WTC11 (cell line): ENCODE data around the gene SSH2. TPM values are rescaled to one million over a fixed set of nuclear protein-coding genes. Genes with fewer than 3 reads are reported as not detected.

Experiments used
- ATAC-seq: fragments of 200-7000 bp; cut with Tn5 transposase; 2 replicates; pipeline ENCODE4 v1.10.0; 2021; ENCODE audit warnings: mild to moderate bottlenecking, moderate library complexity
- CTCF ChIA-PET: fragments of 300-600 bp; sonication (Branson Sonifier 250); formaldehyde crosslinking; loops from one replicate; lab custom pipeline; 2021; ENCODE audit warnings: antibody characterized with exemption; lab: Charles Lee
- POLR2A ChIA-PET: fragments of 350-600 bp; sonication (Branson Sonifier 250); formaldehyde crosslinking; loops from one replicate; lab custom pipeline; 2021; ENCODE audit warnings: antibody characterized with exemption; lab: Charles Lee
- DNase-seq: peaks from one replicate; pipeline ENCODE4 v3.0.0; 2021; ENCODE audit warnings: low spot score
- H3K27ac Mint-ChIP-seq: 2 replicates; pipeline ENCODE4 v1.8.0; 2021; ENCODE audit warnings: mixed read lengths
- H3K27me3 Mint-ChIP-seq: 2 replicates; pipeline ENCODE4 v1.8.0; 2021; ENCODE audit warnings: low read depth, mild to moderate bottlenecking, moderate library complexity, mixed read lengths
- H3K36me3 Mint-ChIP-seq: 2 replicates; pipeline ENCODE4 v1.8.0; 2021; ENCODE audit warnings: mixed read lengths
- H3K4me1 Mint-ChIP-seq: 2 replicates; pipeline ENCODE4 v1.8.0; 2022; ENCODE audit warnings: mixed read lengths
- H3K4me3 Mint-ChIP-seq: 2 replicates; pipeline ENCODE4 v1.8.0; 2021; ENCODE audit warnings: mild to moderate bottlenecking, moderate library complexity, mixed read lengths
- H3K9me3 Mint-ChIP-seq: 2 replicates; pipeline ENCODE4 v1.8.0; 2021; ENCODE audit warnings: mixed read lengths
- CREB1 ChIP-seq: sonication (generic); formaldehyde crosslinking; IDR thresholded peaks from 2 replicates; pipeline ENCODE4 v1.8.0; 2023; ENCODE audit warnings: mild to moderate bottlenecking, missing genetic modification reagents
- ETV6 ChIP-seq: sonication (generic); formaldehyde crosslinking; IDR thresholded peaks from 2 replicates; pipeline ENCODE4 v1.8.1; 2022; ENCODE audit warnings: mild to moderate bottlenecking, missing genetic modification reagents
- FOXJ3 ChIP-seq: sonication (generic); formaldehyde crosslinking; IDR thresholded peaks from 2 replicates; pipeline ENCODE4 v1.9.0; 2021; ENCODE audit warnings: missing genetic modification reagents, mild to moderate bottlenecking, borderline replicate concordance
- JAZF1 ChIP-seq: fragments of 250-450 bp; sonication (Bioruptor Pico); IDR thresholded peaks from 2 replicates; pipeline ENCODE4 v1.9.0; 2021; ENCODE audit warnings: moderate library complexity, mild to moderate bottlenecking, inconsistent platforms
- TEAD1 ChIP-seq: sonication (generic); formaldehyde crosslinking; IDR thresholded peaks from 2 replicates; pipeline ENCODE4 v1.8.0; 2022; ENCODE audit warnings: mild to moderate bottlenecking, missing genetic modification reagents
- TP53 ChIP-seq: sonication (generic); formaldehyde crosslinking; IDR thresholded peaks from 2 replicates; pipeline ENCODE4 v1.8.1; 2023; ENCODE audit warnings: mild to moderate bottlenecking, missing genetic modification reagents
- ZNF263 ChIP-seq: sonication (generic); formaldehyde crosslinking; IDR thresholded peaks from 2 replicates; pipeline ENCODE4 v1.8.1; 2022; ENCODE audit warnings: low read depth, mild to moderate bottlenecking, moderate library complexity, missing genetic modification reagents
- ZNF416 ChIP-seq: fragments of 250-450 bp; sonication (Bioruptor Pico); IDR thresholded peaks from 2 replicates; pipeline ENCODE4 v1.9.0; 2021; ENCODE audit warnings: mild to moderate bottlenecking, inconsistent platforms
- total RNA-seq: library from RNA; stranded (reverse); gene quantifications from 3 replicates; pipeline ENCODE4 v1.2.3, GENCODE V29; 2021
- TF ChIP-seq, protein P1 (sequence below): fragments of 250-450 bp; sonication (Bioruptor Pico); IDR thresholded peaks from 2 replicates; pipeline ENCODE4 v1.9.0; 2021; ENCODE audit warnings: mild to moderate bottlenecking
- TF ChIP-seq, protein P2 (sequence below): fragments of 250-450 bp; sonication (Bioruptor Pico); conservative IDR thresholded peaks from 2 replicates; pipeline ENCODE4 v1.9.0; 2021; ENCODE audit warnings: mild to moderate bottlenecking
- TF ChIP-seq, protein P3 (sequence below): fragments of 200-600 bp; IDR thresholded peaks from 2 replicates; pipeline ENCODE4 v1.8.0; 2022; ENCODE audit warnings: antibody characterized with exemption
- TF ChIP-seq, protein P4 (sequence below): sonication (generic); formaldehyde crosslinking; IDR thresholded peaks from 2 replicates; pipeline ENCODE4 v1.8.1; 2023; ENCODE audit warnings: mild to moderate bottlenecking, missing genetic modification reagents, moderate library complexity
- TF ChIP-seq, protein P5 (sequence below): sonication (generic); formaldehyde crosslinking; IDR thresholded peaks from 2 replicates; pipeline ENCODE4 v1.8.1; 2023; ENCODE audit warnings: mild to moderate bottlenecking, missing genetic modification reagents, borderline replicate concordance
- TF ChIP-seq, protein P6 (sequence below): sonication (generic); formaldehyde crosslinking; IDR thresholded peaks from 2 replicates; pipeline ENCODE4 v1.8.1; 2023; ENCODE audit warnings: mild to moderate bottlenecking, moderate library complexity, missing genetic modification reagents
- TF ChIP-seq, protein P7 (sequence below): fragments of 250-450 bp; sonication (Bioruptor Pico); IDR thresholded peaks from 2 replicates; pipeline ENCODE4 v1.9.0; 2021; ENCODE audit warnings: moderate library complexity, mild to moderate bottlenecking, inconsistent platforms, borderline replicate concordance
- TF ChIP-seq, protein P8 (sequence below): sonication (generic); formaldehyde crosslinking; IDR thresholded peaks from 2 replicates; pipeline ENCODE4 v1.8.1; 2022; ENCODE audit warnings: missing genetic modification reagents, borderline replicate concordance
- TF ChIP-seq, protein P9 (sequence below): sonication (generic); formaldehyde crosslinking; IDR thresholded peaks from 2 replicates; pipeline ENCODE4 v1.8.0; 2023; ENCODE audit warnings: missing genetic modification reagents

The SSH2 gene
- total RNA-seq, 1 experiment from 2014 or later, result 14.3 TPM

DNA sequence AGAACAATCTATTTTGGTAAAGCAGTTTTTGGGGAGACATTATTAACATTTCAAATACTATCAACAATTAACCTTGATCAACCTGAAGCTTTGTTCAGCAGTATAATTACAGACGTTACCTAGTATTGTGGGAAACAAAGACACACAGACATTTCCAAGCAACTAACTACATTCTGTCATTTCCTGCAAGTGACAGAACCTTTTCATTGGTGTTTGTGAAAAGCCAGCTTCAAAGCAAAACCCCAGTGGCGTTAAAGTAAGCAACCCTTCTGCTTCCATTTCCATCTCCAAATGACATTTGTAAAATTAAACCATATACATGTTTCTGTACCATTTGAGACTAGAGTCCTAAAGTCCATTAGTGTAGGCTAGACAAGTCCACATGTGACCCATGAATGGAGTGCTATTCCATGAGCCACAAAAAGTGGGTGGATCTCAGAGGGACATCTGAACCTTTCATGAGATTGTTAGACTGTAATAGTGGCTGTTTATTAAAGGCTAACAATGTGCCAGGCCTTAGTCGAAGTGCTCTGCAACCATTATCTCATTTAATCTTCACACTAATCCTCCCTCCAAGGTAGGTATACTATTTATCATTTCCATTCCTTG, 101.2 kb downstream of the SSH2 start:
- POLR2A ChIA-PET, result no interaction called here
- Mint-ChIP-seq H3K4me1 (peaks cover 33% of the 10 kb centered on the region), H3K4me3 (no peak overlapping the region), H3K27ac (no peak overlapping the region)
- no peak for DNase-seq
- no peak for TF ChIP-seq JAZF1 (CRISPR knock-in tag)
- TF ChIP-seq, protein P1, sequence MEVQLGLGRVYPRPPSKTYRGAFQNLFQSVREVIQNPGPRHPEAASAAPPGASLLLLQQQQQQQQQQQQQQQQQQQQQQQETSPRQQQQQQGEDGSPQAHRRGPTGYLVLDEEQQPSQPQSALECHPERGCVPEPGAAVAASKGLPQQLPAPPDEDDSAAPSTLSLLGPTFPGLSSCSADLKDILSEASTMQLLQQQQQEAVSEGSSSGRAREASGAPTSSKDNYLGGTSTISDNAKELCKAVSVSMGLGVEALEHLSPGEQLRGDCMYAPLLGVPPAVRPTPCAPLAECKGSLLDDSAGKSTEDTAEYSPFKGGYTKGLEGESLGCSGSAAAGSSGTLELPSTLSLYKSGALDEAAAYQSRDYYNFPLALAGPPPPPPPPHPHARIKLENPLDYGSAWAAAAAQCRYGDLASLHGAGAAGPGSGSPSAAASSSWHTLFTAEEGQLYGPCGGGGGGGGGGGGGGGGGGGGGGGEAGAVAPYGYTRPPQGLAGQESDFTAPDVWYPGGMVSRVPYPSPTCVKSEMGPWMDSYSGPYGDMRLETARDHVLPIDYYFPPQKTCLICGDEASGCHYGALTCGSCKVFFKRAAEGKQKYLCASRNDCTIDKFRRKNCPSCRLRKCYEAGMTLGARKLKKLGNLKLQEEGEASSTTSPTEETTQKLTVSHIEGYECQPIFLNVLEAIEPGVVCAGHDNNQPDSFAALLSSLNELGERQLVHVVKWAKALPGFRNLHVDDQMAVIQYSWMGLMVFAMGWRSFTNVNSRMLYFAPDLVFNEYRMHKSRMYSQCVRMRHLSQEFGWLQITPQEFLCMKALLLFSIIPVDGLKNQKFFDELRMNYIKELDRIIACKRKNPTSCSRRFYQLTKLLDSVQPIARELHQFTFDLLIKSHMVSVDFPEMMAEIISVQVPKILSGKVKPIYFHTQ (CRISPR knock-in tag), result no peak
- TF ChIP-seq, protein P2, sequence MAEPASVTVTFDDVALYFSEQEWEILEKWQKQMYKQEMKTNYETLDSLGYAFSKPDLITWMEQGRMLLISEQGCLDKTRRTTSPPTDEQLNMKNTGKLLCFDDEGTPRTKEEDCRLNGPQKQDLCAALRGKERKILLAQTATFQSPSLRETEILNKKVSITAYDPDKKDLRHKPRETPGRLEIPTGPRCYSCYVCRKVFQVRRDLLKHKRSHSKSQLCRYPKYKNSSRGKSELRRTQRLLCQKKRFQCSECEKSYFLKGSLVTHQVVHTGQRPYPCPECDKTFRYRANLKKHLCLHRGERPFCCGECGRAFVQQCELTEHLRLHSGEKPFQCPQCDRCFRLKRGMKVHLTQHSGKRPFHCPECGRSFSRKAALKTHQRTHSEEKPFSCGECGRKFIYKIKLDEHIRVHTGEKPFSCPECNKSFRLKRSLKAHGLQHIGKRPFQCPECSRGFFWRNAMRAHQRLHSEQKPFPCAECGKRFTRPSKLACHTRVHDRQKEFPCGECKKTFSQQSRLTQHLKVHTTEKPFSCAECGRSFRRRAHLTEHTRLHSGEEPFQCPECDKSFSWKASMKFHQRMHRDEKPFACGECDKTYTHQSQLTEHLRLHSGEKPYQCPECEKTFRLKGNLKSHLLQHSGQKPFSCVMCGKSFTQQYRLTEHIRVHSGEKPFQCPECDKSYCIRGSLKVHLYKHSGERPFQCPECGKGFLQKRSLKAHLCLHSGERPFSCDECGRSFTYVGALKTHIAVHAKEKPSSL (CRISPR knock-in tag), result no peak
- TF ChIP-seq, protein P3, sequence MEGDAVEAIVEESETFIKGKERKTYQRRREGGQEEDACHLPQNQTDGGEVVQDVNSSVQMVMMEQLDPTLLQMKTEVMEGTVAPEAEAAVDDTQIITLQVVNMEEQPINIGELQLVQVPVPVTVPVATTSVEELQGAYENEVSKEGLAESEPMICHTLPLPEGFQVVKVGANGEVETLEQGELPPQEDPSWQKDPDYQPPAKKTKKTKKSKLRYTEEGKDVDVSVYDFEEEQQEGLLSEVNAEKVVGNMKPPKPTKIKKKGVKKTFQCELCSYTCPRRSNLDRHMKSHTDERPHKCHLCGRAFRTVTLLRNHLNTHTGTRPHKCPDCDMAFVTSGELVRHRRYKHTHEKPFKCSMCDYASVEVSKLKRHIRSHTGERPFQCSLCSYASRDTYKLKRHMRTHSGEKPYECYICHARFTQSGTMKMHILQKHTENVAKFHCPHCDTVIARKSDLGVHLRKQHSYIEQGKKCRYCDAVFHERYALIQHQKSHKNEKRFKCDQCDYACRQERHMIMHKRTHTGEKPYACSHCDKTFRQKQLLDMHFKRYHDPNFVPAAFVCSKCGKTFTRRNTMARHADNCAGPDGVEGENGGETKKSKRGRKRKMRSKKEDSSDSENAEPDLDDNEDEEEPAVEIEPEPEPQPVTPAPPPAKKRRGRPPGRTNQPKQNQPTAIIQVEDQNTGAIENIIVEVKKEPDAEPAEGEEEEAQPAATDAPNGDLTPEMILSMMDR, result no peak
- TF ChIP-seq, all 79 proteins: peak for 0
- CTCF ChIA-PET, result interaction anchor here (0.6 to 1.1 kb wide), 3 partner anchors 12 to 18 kb away, joined by 3 read pairs; no protein-coding TSS in a partner anchor
- ATAC-seq, result no peak
- peaks cover 7% of the 10 kb centered on the region; the same call in 1 of the 2 replicates for H3K9me3 Mint-ChIP-seq
- H3K36me3 Mint-ChIP-seq, result no peaks in the 10 kb centered on the region
- H3K27me3 Mint-ChIP-seq, result no peaks in the 10 kb centered on the region

DNA sequence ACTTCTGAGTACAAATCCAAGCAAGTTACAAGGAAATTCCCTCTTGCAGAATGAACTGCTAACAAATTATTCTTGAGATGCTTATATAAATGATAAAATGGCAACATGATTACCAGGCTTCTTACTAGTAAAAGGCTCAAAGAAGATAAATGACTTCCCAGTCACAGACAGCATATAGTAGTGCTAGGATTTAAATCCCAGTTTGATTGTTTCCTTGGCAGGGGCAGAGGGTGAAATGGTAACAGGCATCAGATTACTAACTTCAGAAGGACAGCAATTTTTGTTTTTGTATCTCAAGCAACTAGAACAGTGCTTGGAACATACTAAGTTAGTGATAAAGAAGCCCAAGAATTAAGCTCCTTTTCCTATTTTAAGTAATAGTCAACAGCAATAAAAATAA, 102.8 kb downstream of the SSH2 start:
- ATAC-seq (no peak), DNase-seq (no peak)
- ChIA-PET POLR2A (no interaction called here), CTCF (interaction anchor here (0.8 kb wide), 1 partner anchor 104 kb away, joined by 3 read pairs; no protein-coding TSS in a partner anchor)
- no peak overlapping the region for H3K4me3 Mint-ChIP-seq
- H3K27me3 Mint-ChIP-seq, result no peaks in the 10 kb centered on the region
- H3K27ac Mint-ChIP-seq, result no peak overlapping the region
- H3K9me3 Mint-ChIP-seq, result no peaks in the 10 kb centered on the region
- peaks cover 33% of the 10 kb centered on the region for H3K4me1 Mint-ChIP-seq
- no peaks in the 10 kb centered on the region for H3K36me3 Mint-ChIP-seq
- TF ChIP-seq, protein P4, sequence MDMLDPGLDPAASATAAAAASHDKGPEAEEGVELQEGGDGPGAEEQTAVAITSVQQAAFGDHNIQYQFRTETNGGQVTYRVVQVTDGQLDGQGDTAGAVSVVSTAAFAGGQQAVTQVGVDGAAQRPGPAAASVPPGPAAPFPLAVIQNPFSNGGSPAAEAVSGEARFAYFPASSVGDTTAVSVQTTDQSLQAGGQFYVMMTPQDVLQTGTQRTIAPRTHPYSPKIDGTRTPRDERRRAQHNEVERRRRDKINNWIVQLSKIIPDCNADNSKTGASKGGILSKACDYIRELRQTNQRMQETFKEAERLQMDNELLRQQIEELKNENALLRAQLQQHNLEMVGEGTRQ (CRISPR knock-in tag), result no peak
- TF ChIP-seq CREB1 (CRISPR knock-in tag) (no peak), ETV6 (no peak), TEAD1 (CRISPR knock-in tag) (no peak), FOXJ3 (no peak), ZNF416 (CRISPR knock-in tag) (no peak), ZNF263 (CRISPR knock-in tag) (no peak), TP53 (CRISPR knock-in tag) (no peak)
- TF ChIP-seq, protein P5, sequence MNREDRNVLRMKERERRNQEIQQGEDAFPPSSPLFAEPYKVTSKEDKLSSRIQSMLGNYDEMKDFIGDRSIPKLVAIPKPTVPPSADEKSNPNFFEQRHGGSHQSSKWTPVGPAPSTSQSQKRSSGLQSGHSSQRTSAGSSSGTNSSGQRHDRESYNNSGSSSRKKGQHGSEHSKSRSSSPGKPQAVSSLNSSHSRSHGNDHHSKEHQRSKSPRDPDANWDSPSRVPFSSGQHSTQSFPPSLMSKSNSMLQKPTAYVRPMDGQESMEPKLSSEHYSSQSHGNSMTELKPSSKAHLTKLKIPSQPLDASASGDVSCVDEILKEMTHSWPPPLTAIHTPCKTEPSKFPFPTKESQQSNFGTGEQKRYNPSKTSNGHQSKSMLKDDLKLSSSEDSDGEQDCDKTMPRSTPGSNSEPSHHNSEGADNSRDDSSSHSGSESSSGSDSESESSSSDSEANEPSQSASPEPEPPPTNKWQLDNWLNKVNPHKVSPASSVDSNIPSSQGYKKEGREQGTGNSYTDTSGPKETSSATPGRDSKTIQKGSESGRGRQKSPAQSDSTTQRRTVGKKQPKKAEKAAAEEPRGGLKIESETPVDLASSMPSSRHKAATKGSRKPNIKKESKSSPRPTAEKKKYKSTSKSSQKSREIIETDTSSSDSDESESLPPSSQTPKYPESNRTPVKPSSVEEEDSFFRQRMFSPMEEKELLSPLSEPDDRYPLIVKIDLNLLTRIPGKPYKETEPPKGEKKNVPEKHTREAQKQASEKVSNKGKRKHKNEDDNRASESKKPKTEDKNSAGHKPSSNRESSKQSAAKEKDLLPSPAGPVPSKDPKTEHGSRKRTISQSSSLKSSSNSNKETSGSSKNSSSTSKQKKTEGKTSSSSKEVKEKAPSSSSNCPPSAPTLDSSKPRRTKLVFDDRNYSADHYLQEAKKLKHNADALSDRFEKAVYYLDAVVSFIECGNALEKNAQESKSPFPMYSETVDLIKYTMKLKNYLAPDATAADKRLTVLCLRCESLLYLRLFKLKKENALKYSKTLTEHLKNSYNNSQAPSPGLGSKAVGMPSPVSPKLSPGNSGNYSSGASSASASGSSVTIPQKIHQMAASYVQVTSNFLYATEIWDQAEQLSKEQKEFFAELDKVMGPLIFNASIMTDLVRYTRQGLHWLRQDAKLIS, result no peak
- TF ChIP-seq, protein P6, sequence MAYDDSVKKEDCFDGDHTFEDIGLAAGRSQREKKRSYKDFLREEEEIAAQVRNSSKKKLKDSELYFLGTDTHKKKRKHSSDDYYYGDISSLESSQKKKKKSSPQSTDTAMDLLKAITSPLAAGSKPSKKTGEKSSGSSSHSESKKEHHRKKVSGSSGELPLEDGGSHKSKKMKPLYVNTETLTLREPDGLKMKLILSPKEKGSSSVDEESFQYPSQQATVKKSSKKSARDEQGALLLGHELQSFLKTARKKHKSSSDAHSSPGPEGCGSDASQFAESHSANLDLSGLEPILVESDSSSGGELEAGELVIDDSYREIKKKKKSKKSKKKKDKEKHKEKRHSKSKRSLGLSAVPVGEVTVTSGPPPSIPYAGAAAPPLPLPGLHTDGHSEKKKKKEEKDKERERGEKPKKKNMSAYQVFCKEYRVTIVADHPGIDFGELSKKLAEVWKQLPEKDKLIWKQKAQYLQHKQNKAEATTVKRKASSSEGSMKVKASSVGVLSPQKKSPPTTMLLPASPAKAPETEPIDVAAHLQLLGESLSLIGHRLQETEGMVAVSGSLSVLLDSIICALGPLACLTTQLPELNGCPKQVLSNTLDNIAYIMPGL (CRISPR knock-in tag), result no peak
- TF ChIP-seq, protein P7, sequence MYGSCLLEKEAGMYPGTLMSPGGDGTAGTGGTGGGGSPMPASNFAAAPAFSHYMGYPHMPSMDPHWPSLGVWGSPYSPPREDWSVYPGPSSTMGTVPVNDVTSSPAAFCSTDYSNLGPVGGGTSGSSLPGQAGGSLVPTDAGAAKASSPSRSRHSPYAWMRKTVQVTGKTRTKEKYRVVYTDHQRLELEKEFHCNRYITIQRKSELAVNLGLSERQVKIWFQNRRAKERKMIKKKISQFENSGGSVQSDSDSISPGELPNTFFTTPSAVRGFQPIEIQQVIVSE (CRISPR knock-in tag), result no peak
- TF ChIP-seq, protein P8, sequence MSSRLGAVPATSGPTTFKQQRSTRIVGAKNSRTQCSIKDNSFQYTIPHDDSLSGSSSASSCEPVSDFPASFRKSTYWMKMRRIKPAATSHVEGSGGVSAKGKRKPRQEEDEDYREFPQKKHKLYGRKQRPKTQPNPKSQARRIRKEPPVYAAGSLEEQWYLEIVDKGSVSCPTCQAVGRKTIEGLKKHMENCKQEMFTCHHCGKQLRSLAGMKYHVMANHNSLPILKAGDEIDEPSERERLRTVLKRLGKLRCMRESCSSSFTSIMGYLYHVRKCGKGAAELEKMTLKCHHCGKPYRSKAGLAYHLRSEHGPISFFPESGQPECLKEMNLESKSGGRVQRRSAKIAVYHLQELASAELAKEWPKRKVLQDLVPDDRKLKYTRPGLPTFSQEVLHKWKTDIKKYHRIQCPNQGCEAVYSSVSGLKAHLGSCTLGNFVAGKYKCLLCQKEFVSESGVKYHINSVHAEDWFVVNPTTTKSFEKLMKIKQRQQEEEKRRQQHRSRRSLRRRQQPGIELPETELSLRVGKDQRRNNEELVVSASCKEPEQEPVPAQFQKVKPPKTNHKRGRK, result no peak
- TF ChIP-seq, protein P9, sequence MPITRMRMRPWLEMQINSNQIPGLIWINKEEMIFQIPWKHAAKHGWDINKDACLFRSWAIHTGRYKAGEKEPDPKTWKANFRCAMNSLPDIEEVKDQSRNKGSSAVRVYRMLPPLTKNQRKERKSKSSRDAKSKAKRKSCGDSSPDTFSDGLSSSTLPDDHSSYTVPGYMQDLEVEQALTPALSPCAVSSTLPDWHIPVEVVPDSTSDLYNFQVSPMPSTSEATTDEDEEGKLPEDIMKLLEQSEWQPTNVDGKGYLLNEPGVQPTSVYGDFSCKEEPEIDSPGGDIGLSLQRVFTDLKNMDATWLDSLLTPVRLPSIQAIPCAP (CRISPR knock-in tag), result no peak
